Body of pancreas (tissue), 4 donors: ENCODE results near the gene MCF2L2. TPM values are rescaled to one million over a fixed set of nuclear protein-coding genes. Genes with fewer than 3 reads are reported as not detected.

Experiments used
- ATAC-seq: fragments of 150-250 bp; one replicate; pipeline ENCODE4 v1.9.1; 2016
- DNase-seq, 4 donors: peaks; one replicate each; pipeline ENCODE4 v3.0.0-alpha.2; 2019
- H3K27ac ChIP-seq, 4 donors: fragments of 200-600 bp; sonication (generic); 1 replicate in 3 of 4; 2 replicates in 1 of 4; pipeline versions ENCODE4 v1.5.1 to v1.6.1; 2016 to 2019; ENCODE audit warnings: mild to moderate bottlenecking in 1 of 4, mixed read lengths in 1 of 4, moderate library complexity in 1 of 4
- H3K27me3 ChIP-seq, 2 donors: fragments of 200-600 bp; sonication (generic); one replicate each; pipeline ENCODE4 v1.6.0; 2016; ENCODE audit warnings: mild to moderate bottlenecking in 1 of 2
- H3K36me3 ChIP-seq, 2 donors: fragments of 200-600 bp; sonication (generic); replicated peaks in 1 of 2; 2 replicates each; pipeline ENCODE4 v1.5.1; 2016; ENCODE audit warnings: low read depth in 2 of 2; ENCODE audit not compliant: insufficient read depth in 1 of 2
- H3K4me1 ChIP-seq: fragments of 200-600 bp; sonication (generic); one replicate; pipeline ENCODE4 v1.6.0; 2016
- H3K4me3 ChIP-seq, 2 donors: fragments of 200-600 bp; sonication (generic); 1 replicate in 1 of 2; 2 replicates in 1 of 2; pipeline ENCODE4 v1.5.1; 2016 to 2019
- H3K9me3 ChIP-seq, 3 donors: fragments of 200-600 bp; sonication (generic); 1 replicate in 2 of 3; 2 replicates in 1 of 3; pipeline ENCODE4 v1.5.1; 2016
- CTCF ChIP-seq, 7 experiments: fragments of 450-650 bp in 4 of 7; fragments of 200-600 bp in 3 of 7; sonication (generic) in 3 of 7; IDR thresholded peaks; one replicate each; pipeline ENCODE4 v1.5.1; 2016 to 2019; ENCODE audit warnings: antibody characterized with exemption in 7 of 7
- POLR2A ChIP-seq, 3 donors: fragments of 450-650 bp; IDR thresholded peaks; one replicate each; pipeline ENCODE4 v1.6.1; 2016; ENCODE audit warnings: antibody characterized with exemption in 3 of 3, mild to moderate bottlenecking in 2 of 3
- WGBS, 2 donors: methylation state at CpG; one replicate each; pipeline ENCODE4 v1.1.5; 2017; 5-methylcytosine and 5-hydroxymethylcytosine counted together
- intact Hi-C: fragments of 100-400 bp; cut with DNase I; formaldehyde crosslinking; loops from one replicate; pipeline ENCODE4 v1.15.1; 2023
- total RNA-seq, 2 donors: library from RNA; depleted of rRNA; stranded (reverse); fragments of >200 nt; gene quantifications; one replicate each; pipeline ENCODE4 v1.1.0, GENCODE V29; 2016

The MCF2L2 gene
- total RNA-seq, 2 donors from 2014 or later, result 0.26 TPM; not detected in 1

- intact Hi-C loops, result no loop called here
- no peaks in the 10 kb centered on the region for H3K27me3 ChIP-seq
- TF ChIP-seq POLR2A (IDR thresholded peaks at IDR 0.05) (no peak), CTCF (IDR thresholded peaks at IDR 0.05) (no peak)
- H3K27ac ChIP-seq, result no peak overlapping the region
- H3K4me3 ChIP-seq, result no peak overlapping the region
- no peaks in the 10 kb centered on the region for H3K36me3 ChIP-seq
- H3K9me3 ChIP-seq, result no peaks in the 10 kb centered on the region
- H3K4me1 ChIP-seq, result no peaks in the 10 kb centered on the region
- WGBS, 2 donors, result 66 to 71% methylated on average over 5 of the region's 5 CpGs
- no peak for DNase-seq
- no peak for ATAC-seq
Observed at GRCh38 chr3:183149915-183150750, 278.3 kb downstream of the MCF2L2 start.

GRCh38 chr3:183148056-183148455, 280.4 kb downstream of the MCF2L2 start:
- Histone ChIP-seq H3K4me1 (no peaks in the 10 kb centered on the region), H3K27ac (no peak overlapping the region), H3K36me3 (no peaks in the 10 kb centered on the region), H3K9me3 (no peaks in the 10 kb centered on the region), H3K27me3 (no peaks in the 10 kb centered on the region), H3K4me3 (no peak overlapping the region)
- DNase-seq (no peak), ATAC-seq (no peak)
- 74 to 76% methylated on average over 4 of the region's 4 CpGs for WGBS, 2 donors
- TF ChIP-seq CTCF (IDR thresholded peaks at IDR 0.05) (no peak), POLR2A (IDR thresholded peaks at IDR 0.05) (no peak)
- intact Hi-C loops, result no loop called here

GRCh38 chr3:183144363-183144762, 284.1 kb downstream of the MCF2L2 start:
- ATAC-seq, result no peak

GRCh38 chr3:183142199-183142598, 286.2 kb downstream of the MCF2L2 start:
- peaks cover 8% of the 10 kb centered on the region for H3K4me1 ChIP-seq

More at GRCh38 chr3:183144363-183144762, 284.1 kb downstream of the MCF2L2 start:
- TF ChIP-seq CTCF (IDR thresholded peaks at IDR 0.05), result no peak
- no peak for TF ChIP-seq POLR2A (IDR thresholded peaks at IDR 0.05)
- H3K4me1 ChIP-seq, result no peaks in the 10 kb centered on the region
- H3K9me3 ChIP-seq, result no peaks in the 10 kb centered on the region
- H3K4me3 ChIP-seq, result no peak overlapping the region
- 64 to 95% methylated on average over 1 of the region's 1 CpG for WGBS, 2 donors
- DNase-seq, result no peak
- H3K36me3 ChIP-seq, result no peaks in the 10 kb centered on the region
- intact Hi-C loops, result no loop called here
- H3K27me3 ChIP-seq, result no peaks in the 10 kb centered on the region
- no peak overlapping the region for H3K27ac ChIP-seq

More at GRCh38 chr3:183142199-183142598, 286.2 kb downstream of the MCF2L2 start:
- Histone ChIP-seq H3K9me3 (no peaks in the 10 kb centered on the region), H3K27ac (no peak overlapping the region), H3K36me3 (no peaks in the 10 kb centered on the region), H3K4me3 (no peak overlapping the region), H3K27me3 (no peaks in the 10 kb centered on the region)
- WGBS, 2 donors, result 72 to 74% methylated on average over 11 of the region's 11 CpGs
- TF ChIP-seq CTCF (IDR thresholded peaks at IDR 0.05) (no peak), POLR2A (IDR thresholded peaks at IDR 0.05) (no peak)
- no peak for ATAC-seq
- no peak for DNase-seq
- intact Hi-C loops, result no loop called here
